ENCODE data around the gene DNASE2. TPM values are rescaled to one million over a fixed set of nuclear protein-coding genes. Genes with fewer than 3 reads are reported as not detected.
"Not testable (repeated sequence)": the region's sequence is repeated elsewhere in the genome, so short reads cannot be mapped to it uniquely, and the experiment has no call there.

The DNASE2 gene
- total RNA-seq, 1 donor from 2014 or later, result 19.7 TPM

DNA sequence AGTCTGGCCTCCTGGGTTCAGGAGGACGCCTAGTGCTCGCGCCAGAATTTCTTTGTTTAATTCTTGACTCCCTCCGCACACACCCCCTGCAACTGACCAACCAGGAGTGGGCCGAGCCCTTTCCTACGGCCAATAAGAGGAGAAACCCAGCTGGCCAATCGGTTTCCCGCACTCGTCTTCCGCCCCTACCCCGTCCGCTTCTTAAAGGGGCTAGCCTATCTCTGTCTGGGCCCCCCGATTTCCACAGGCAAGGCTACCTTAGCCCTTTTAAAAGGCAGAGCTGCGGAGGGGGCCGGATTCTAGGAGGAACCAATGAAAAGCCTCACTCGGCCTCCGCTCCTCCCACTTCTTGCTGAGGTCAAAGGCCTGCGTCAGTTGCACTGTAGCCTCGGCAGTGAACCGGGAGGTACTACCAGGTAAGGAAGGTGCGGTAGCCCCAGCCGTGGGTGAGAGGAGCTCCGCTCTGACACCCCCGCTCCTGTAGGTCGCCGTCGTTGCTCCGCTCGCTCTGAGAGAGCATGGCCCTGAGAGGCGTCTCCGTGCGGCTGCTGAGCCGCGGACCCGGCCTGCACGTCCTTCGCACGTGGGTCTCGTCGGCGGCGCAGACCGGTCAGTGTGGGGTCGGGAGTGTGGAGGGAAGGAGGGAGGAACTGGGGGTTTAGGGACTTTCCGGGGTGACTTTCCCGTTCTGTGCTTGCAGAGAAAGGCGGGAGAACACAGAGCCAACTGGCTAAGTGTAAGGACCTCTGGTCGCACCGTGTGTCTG is 9.7 kb upstream of the DNASE2 start, which contains the start of gene GCDH:
Gene GCDH (plus strand): TSS at position 374 of the 766 bp plus-strand sequence. CDS start 145 bp downstream, at position 519.
- peak; percentile 96 for DNase-seq
- Histone ChIP-seq H3K27ac (replicated peaks) (peak within 1 kb of the TSS; percentile 87), H3K9me3 (replicated peaks) (no peaks in the 10 kb centered on the region), H3K4me1 (peaks cover 19% of the 10 kb centered on the region), H3K27me3 (ENCODE audit: low read depth) (peaks cover 17% of the 10 kb centered on the region), H3K4me3 (peak within 1 kb of the TSS; percentile 99), H3K36me3 (peaks cover 28% of the 10 kb centered on the region)
- intact Hi-C loops (cut with micrococcal nuclease), result no loop called here
- TF ChIP-seq, protein P1, sequence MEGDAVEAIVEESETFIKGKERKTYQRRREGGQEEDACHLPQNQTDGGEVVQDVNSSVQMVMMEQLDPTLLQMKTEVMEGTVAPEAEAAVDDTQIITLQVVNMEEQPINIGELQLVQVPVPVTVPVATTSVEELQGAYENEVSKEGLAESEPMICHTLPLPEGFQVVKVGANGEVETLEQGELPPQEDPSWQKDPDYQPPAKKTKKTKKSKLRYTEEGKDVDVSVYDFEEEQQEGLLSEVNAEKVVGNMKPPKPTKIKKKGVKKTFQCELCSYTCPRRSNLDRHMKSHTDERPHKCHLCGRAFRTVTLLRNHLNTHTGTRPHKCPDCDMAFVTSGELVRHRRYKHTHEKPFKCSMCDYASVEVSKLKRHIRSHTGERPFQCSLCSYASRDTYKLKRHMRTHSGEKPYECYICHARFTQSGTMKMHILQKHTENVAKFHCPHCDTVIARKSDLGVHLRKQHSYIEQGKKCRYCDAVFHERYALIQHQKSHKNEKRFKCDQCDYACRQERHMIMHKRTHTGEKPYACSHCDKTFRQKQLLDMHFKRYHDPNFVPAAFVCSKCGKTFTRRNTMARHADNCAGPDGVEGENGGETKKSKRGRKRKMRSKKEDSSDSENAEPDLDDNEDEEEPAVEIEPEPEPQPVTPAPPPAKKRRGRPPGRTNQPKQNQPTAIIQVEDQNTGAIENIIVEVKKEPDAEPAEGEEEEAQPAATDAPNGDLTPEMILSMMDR (IDR thresholded peaks at IDR 0.05; ENCODE audit: borderline replicate concordance), result no peak

DNA sequence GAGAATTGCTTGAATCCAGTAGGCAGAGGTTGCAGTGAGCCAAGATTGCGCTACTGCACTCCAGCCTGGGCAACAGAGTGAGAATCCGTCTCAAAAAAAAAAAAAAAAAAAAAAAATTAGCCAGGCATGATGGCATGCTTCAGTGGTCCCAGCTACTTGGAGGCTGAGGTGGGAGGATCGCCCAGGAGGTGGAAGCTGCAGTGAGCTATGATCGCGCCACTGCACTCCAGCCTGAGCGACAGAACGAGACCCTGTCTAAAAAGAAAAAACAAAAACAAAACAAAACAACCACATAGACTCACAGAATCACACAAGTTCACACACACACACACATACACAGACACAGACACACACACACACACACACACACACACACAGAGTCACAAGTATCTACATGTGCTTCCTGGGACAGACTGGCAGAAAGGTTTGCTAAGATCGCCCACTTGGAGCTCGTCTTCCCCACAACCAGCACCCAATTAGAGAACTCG is 9.1 kb upstream of the DNASE2 start:
- H3K27me3 ChIP-seq (ENCODE audit: low read depth), result peaks cover 23% of the 10 kb centered on the region
- DNase-seq; intact Hi-C loops (cut with micrococcal nuclease); H3K9me3 ChIP-seq (replicated peaks): not testable (repeated sequence)
- H3K4me1 ChIP-seq, result peaks cover 25% of the 10 kb centered on the region
- H3K36me3 ChIP-seq, result peaks cover 25% of the 10 kb centered on the region
- H3K27ac ChIP-seq (replicated peaks), result peak overlapping the region; percentile 44
- H3K4me3 ChIP-seq, result peak overlapping the region; percentile 99

- intact Hi-C loops (cut with micrococcal nuclease), result no loop called here
- H3K36me3 ChIP-seq, result peaks cover 3% of the 10 kb centered on the region
Observed at GRCh38 chr19:12888006-12888603, 6.9 kb upstream of the DNASE2 start.

GRCh38 chr19:12886969-12887747 is 5.9 kb upstream of the DNASE2 start, which contains the start of gene KLF1:
TSS of gene KLF1 (minus strand) at chr19:12887201. CDS start at chr19:12887140, 61 bp downstream.
- H3K27me3 ChIP-seq (ENCODE audit: low read depth), result peaks cover 53% of the 10 kb centered on the region
- TF ChIP-seq, protein P1 (IDR thresholded peaks at IDR 0.05; ENCODE audit: borderline replicate concordance), result no peak
- H3K4me3 ChIP-seq, result peak within 1 kb of the TSS; percentile 57
- intact Hi-C loops (cut with micrococcal nuclease), result no loop called here
- H3K9me3 ChIP-seq (replicated peaks), result peaks cover 11% of the 10 kb centered on the region
- no peaks in the 10 kb centered on the region for H3K36me3 ChIP-seq
- H3K27ac ChIP-seq (replicated peaks), result no peak within 1 kb of the TSS
- H3K4me1 ChIP-seq, result peaks cover 27% of the 10 kb centered on the region
- DNase-seq, result no peak

More at GRCh38 chr19:12888006-12888603, 6.9 kb upstream of the DNASE2 start:
- Histone ChIP-seq H3K4me1 (peaks cover 32% of the 10 kb centered on the region), H3K27ac (replicated peaks) (no peak overlapping the region), H3K27me3 (ENCODE audit: low read depth) (peaks cover 46% of the 10 kb centered on the region), H3K9me3 (replicated peaks) (peaks cover 11% of the 10 kb centered on the region), H3K4me3 (no peak overlapping the region)
- TF ChIP-seq, protein P1 (IDR thresholded peaks at IDR 0.05; ENCODE audit: borderline replicate concordance), result no peak
- DNase-seq, result no peak

- no peak for DNase-seq
- Histone ChIP-seq H3K27me3 (ENCODE audit: low read depth) (peaks cover 53% of the 10 kb centered on the region), H3K4me1 (peaks cover 21% of the 10 kb centered on the region), H3K4me3 (no peak overlapping the region), H3K36me3 (no peaks in the 10 kb centered on the region), H3K9me3 (replicated peaks) (peaks cover 11% of the 10 kb centered on the region), H3K27ac (replicated peaks) (no peak overlapping the region)
- TF ChIP-seq, protein P1 (IDR thresholded peaks at IDR 0.05; ENCODE audit: borderline replicate concordance), result no peak
- intact Hi-C loops (cut with micrococcal nuclease), result no loop called here
Observed at GRCh38 chr19:12886651-12886968, 5.4 kb upstream of the DNASE2 start.
